ENCODE data around the gene ATP11A.

The ATP11A gene

DNA sequence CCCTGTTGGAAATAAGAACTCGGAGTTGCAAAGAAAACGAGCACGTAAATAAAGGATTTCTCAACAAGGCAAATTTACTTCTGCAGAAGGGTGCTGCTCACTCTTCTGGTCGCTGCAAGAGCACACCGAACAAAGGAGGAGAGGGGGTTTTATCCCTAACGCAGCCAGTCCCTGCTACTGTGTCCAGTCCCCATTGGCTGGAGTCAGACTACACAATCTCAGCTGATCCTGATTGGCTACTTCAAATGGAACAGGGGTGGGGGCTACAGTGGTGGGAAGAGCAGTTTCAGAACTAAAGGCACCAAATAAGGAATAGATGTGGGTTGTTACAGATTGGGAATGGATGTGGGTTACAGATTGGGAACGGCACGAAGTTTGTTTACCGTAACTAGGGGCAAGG lies 215.2 kb downstream of the ATP11A start:
- Histone ChIP-seq H3K27ac (ENCODE audit: low read depth, low read length) (no peak overlapping the region), H2BK120ac (ENCODE audit: insufficient read depth, low read length, poor library complexity) (no peak overlapping the region), H3K9ac (ENCODE audit: low read length) (no peak overlapping the region), H3K36me3 (ENCODE audit: control insufficient read depth in 1 of 2, insufficient read depth in 2 of 2, low read length in 2 of 2) (no peaks in the 10 kb centered on the region), H2AFZ (ENCODE audit: insufficient read depth, low read length, poor library complexity) (no peak overlapping the region), H4K12ac (ENCODE audit: low read depth, low read length) (no peak overlapping the region), H3K4me1 (ENCODE audit: control insufficient read depth in 1 of 2, insufficient read depth in 2 of 2, low read length in 2 of 2) (no peaks in the 10 kb centered on the region), H4K91ac (ENCODE audit: low read depth, low read length) (no peak overlapping the region), H2BK5ac (ENCODE audit: low read depth, low read length, poor library complexity) (no peak overlapping the region), H3K4me2 (ENCODE audit: low read length) (no peak overlapping the region), H3K79me2 (ENCODE audit: control insufficient read depth, insufficient read depth, low read length, poor library complexity) (no peaks in the 10 kb centered on the region), H3K4ac (ENCODE audit: low read depth, low read length) (no peak overlapping the region), H3K18ac (ENCODE audit: low read length) (no peak overlapping the region), H3K4me3 (ENCODE audit: low read depth, low read length) (no peak overlapping the region), H3K14ac (ENCODE audit: low read length) (no peak overlapping the region), H4K8ac (ENCODE audit: low read depth, low read length) (no peak overlapping the region), H3K27me3 (ENCODE audit: insufficient read depth, low read length) (no peaks in the 10 kb centered on the region), H3K23ac (ENCODE audit: low read length) (no peak overlapping the region), H3K79me1 (ENCODE audit: low read length) (no peaks in the 10 kb centered on the region), H2AK5ac (ENCODE audit: low read length) (no peak overlapping the region), H3K9me3 (ENCODE audit: insufficient read depth, low read depth, low read length) (peaks cover 16% of the 10 kb centered on the region), H2BK12ac (ENCODE audit: low read length) (no peak overlapping the region)
- no peak for DNase-seq
- whole genome bisulfite sequencing (ENCODE audit: extremely low coverage, insufficient coverage, insufficient read length), result no CpG with 5 or more reads among the region's 9 CpGs

DNA sequence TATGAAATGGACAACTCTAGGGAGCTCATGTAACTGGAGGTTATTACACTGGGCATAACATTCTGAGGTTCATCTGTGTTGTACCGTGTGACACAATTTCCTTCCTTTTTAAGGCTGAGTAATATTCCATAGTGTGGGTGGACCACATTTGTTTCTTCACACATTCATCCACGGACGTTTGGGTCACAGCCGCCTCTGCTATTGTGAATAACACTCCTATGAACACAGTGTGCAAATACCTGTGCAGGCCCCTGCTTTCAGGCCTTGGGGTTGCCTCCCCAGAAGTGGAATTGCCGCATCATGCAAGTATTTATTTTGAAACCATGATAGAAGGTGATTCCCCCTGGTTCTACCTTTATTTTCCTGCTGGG lies 215.8 kb downstream of the ATP11A start:
- Histone ChIP-seq H2BK120ac (ENCODE audit: insufficient read depth, low read length, poor library complexity) (no peak overlapping the region), H2AFZ (ENCODE audit: insufficient read depth, low read length, poor library complexity) (no peak overlapping the region), H3K9ac (ENCODE audit: low read length) (no peak overlapping the region), H4K8ac (ENCODE audit: low read depth, low read length) (no peak overlapping the region), H2BK5ac (ENCODE audit: low read depth, low read length, poor library complexity) (no peak overlapping the region), H3K4me3 (ENCODE audit: low read depth, low read length) (no peak overlapping the region), H2BK12ac (ENCODE audit: low read length) (no peak overlapping the region), H3K36me3 (ENCODE audit: control insufficient read depth in 1 of 2, insufficient read depth in 2 of 2, low read length in 2 of 2) (no peaks in the 10 kb centered on the region), H3K9me3 (ENCODE audit: insufficient read depth, low read depth, low read length) (peaks cover 16% of the 10 kb centered on the region), H3K27ac (ENCODE audit: low read depth, low read length) (no peak overlapping the region), H3K79me1 (ENCODE audit: low read length) (no peaks in the 10 kb centered on the region), H3K4me2 (ENCODE audit: low read length) (no peak overlapping the region), H3K23ac (ENCODE audit: low read length) (no peak overlapping the region), H3K4me1 (ENCODE audit: control insufficient read depth in 1 of 2, insufficient read depth in 2 of 2, low read length in 2 of 2) (no peaks in the 10 kb centered on the region), H3K79me2 (ENCODE audit: control insufficient read depth, insufficient read depth, low read length, poor library complexity) (no peaks in the 10 kb centered on the region), H4K12ac (ENCODE audit: low read depth, low read length) (no peak overlapping the region), H4K91ac (ENCODE audit: low read depth, low read length) (no peak overlapping the region), H3K27me3 (ENCODE audit: insufficient read depth, low read length) (no peaks in the 10 kb centered on the region), H3K4ac (ENCODE audit: low read depth, low read length) (no peak overlapping the region), H2AK5ac (ENCODE audit: low read length) (no peak overlapping the region), H3K14ac (ENCODE audit: low read length) (no peak overlapping the region), H3K18ac (ENCODE audit: low read length) (no peak overlapping the region)
- WGBS (ENCODE audit: extremely low coverage, insufficient coverage, insufficient read length), result no CpG with 5 or more reads among the region's 5 CpGs
- DNase-seq, result no peak

DNA sequence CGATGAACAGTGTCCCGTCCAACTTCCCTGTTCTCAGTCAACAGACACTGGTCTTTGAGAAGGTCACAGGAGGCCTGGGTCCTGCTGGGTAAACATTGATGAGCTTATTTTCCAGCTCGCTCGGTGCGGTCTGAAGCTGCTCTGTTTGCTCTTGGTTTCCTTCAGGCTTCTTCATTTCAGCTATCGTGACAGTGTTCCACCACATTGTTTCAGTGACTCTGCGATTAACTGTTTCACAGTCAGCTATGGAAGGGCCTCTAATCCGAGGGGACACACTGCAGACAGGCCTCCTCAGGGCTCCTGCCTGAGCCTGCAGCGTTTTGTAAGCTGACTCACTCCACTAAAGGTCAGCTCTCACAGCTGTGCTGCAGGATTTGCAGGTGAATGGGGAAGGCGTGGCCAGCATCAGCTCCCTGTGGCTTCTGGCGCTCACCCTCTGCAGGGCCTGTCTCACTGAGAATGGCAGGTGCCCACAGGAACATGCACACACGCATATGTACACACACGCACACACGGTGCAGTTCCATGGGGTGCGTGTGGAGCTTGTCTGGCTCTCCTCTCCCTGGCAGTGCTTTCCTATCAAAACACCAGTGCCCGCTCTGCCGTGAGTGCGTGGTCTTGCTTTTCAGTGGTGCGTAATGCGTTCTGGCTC lies 216.3 kb downstream of the ATP11A start:
- Histone ChIP-seq H3K4me2 (ENCODE audit: low read length) (no peak overlapping the region), H4K12ac (ENCODE audit: low read depth, low read length) (no peak overlapping the region), H3K9ac (ENCODE audit: low read length) (no peak overlapping the region), H3K79me1 (ENCODE audit: low read length) (no peaks in the 10 kb centered on the region), H3K18ac (ENCODE audit: low read length) (no peak overlapping the region), H3K9me3 (ENCODE audit: insufficient read depth, low read depth, low read length) (peaks cover 16% of the 10 kb centered on the region), H3K36me3 (ENCODE audit: control insufficient read depth in 1 of 2, insufficient read depth in 2 of 2, low read length in 2 of 2) (no peaks in the 10 kb centered on the region), H2AFZ (ENCODE audit: insufficient read depth, low read length, poor library complexity) (no peak overlapping the region), H3K23ac (ENCODE audit: low read length) (no peak overlapping the region), H3K4me3 (ENCODE audit: low read depth, low read length) (no peak overlapping the region), H2BK12ac (ENCODE audit: low read length) (no peak overlapping the region), H3K79me2 (ENCODE audit: control insufficient read depth, insufficient read depth, low read length, poor library complexity) (no peaks in the 10 kb centered on the region), H3K14ac (ENCODE audit: low read length) (no peak overlapping the region), H2AK5ac (ENCODE audit: low read length) (no peak overlapping the region), H3K27me3 (ENCODE audit: insufficient read depth, low read length) (no peaks in the 10 kb centered on the region), H3K4ac (ENCODE audit: low read depth, low read length) (no peak overlapping the region), H2BK120ac (ENCODE audit: insufficient read depth, low read length, poor library complexity) (no peak overlapping the region), H2BK5ac (ENCODE audit: low read depth, low read length, poor library complexity) (no peak overlapping the region), H3K27ac (ENCODE audit: low read depth, low read length) (no peak overlapping the region), H4K91ac (ENCODE audit: low read depth, low read length) (no peak overlapping the region), H4K8ac (ENCODE audit: low read depth, low read length) (no peak overlapping the region), H3K4me1 (ENCODE audit: control insufficient read depth in 1 of 2, insufficient read depth in 2 of 2, low read length in 2 of 2) (no peaks in the 10 kb centered on the region)
- no peak for DNase-seq
- WGBS (ENCODE audit: extremely low coverage, insufficient coverage, insufficient read length), result no CpG with 5 or more reads among the region's 20 CpGs

DNA sequence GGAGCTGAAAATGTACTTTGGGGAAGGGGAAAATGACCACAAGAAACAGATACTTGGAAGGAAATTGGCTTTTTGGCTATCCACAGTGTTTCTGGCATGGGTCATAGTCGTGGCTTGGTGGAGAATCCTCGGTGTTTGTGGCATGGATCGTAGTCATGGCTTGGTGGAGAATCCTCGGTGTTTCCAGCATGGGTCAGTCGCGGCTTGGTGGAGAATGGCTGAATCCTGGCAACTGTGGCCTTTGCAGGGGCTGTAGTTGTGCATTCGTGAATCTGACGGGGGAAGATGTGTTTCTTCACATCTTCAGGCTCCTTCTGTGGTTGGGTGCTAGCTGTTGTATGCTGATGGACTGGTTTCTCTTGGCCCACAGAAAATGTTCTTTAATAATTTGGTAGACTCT lies 217.4 kb downstream of the ATP11A start:
- Histone ChIP-seq H3K14ac (ENCODE audit: low read length) (no peak overlapping the region), H4K12ac (ENCODE audit: low read depth, low read length) (no peak overlapping the region)
- no peak for DNase-seq

More for the DNA sequence above, 217.4 kb downstream of the ATP11A start:
- Histone ChIP-seq H3K18ac (ENCODE audit: low read length) (no peak overlapping the region), H3K4me3 (ENCODE audit: low read depth, low read length) (no peak overlapping the region), H3K9ac (ENCODE audit: low read length) (no peak overlapping the region), H3K27me3 (ENCODE audit: insufficient read depth, low read length) (no peaks in the 10 kb centered on the region), H4K91ac (ENCODE audit: low read depth, low read length) (no peak overlapping the region), H2BK5ac (ENCODE audit: low read depth, low read length, poor library complexity) (no peak overlapping the region), H3K9me3 (ENCODE audit: insufficient read depth, low read depth, low read length) (peaks cover 16% of the 10 kb centered on the region), H2BK12ac (ENCODE audit: low read length) (no peak overlapping the region), H3K23ac (ENCODE audit: low read length) (no peak overlapping the region), H2BK120ac (ENCODE audit: insufficient read depth, low read length, poor library complexity) (no peak overlapping the region), H3K36me3 (ENCODE audit: control insufficient read depth in 1 of 2, insufficient read depth in 2 of 2, low read length in 2 of 2) (no peaks in the 10 kb centered on the region), H3K4ac (ENCODE audit: low read depth, low read length) (no peak overlapping the region), H3K79me1 (ENCODE audit: low read length) (no peaks in the 10 kb centered on the region), H3K4me2 (ENCODE audit: low read length) (no peak overlapping the region), H3K4me1 (ENCODE audit: control insufficient read depth in 1 of 2, insufficient read depth in 2 of 2, low read length in 2 of 2) (no peaks in the 10 kb centered on the region), H3K27ac (ENCODE audit: low read depth, low read length) (no peak overlapping the region), H4K8ac (ENCODE audit: low read depth, low read length) (no peak overlapping the region), H3K79me2 (ENCODE audit: control insufficient read depth, insufficient read depth, low read length, poor library complexity) (no peaks in the 10 kb centered on the region), H2AK5ac (ENCODE audit: low read length) (no peak overlapping the region), H2AFZ (ENCODE audit: insufficient read depth, low read length, poor library complexity) (no peak overlapping the region)
- no CpG with 5 or more reads among the region's 8 CpGs for WGBS (ENCODE audit: extremely low coverage, insufficient coverage, insufficient read length)
